KBM-7 (cell line): ENCODE data around the gene MFAP4.

Experiments used
- DNase-seq: peaks from one replicate; pipeline ENCODE4 v3.0.0-alpha.2; 2015
- in situ Hi-C: fragments of 300-500 bp; cut with MboI; formaldehyde crosslinking; loops from 2 replicates; pipeline ENCODE4 v1.14.3; 2020; ENCODE audit warnings: low sequenced_read_pairs, low pct_unique_long_range_greater_than_20kb, mixed read lengths

Gene MFAP4

DNA sequence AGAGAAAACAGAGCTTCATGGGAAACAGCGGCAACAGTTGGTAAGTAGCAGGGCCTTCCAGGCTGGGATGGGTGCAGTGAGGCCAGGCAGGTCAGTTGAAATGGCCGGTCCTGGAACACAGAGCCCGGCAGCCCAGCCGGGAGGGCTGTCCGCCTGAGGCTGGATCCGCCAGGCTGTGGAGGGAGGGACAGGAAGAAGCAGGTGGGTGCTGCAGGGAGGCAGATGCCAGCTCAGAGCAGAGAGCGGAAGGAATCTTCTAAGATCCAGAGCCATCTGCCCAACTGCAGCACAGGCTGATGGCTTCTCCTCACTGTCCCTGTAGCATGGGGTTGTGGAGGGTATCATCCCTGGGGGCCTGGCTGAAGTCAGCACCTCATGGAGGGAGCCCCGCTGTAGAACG, 24.6 kb upstream of the MFAP4 start:
- in situ Hi-C loops = loop anchor here (10.0 kb wide), 1 partner anchor 47 kb away; the partner anchor contains the start of gene B9D1
- no peak for DNase-seq

DNA sequence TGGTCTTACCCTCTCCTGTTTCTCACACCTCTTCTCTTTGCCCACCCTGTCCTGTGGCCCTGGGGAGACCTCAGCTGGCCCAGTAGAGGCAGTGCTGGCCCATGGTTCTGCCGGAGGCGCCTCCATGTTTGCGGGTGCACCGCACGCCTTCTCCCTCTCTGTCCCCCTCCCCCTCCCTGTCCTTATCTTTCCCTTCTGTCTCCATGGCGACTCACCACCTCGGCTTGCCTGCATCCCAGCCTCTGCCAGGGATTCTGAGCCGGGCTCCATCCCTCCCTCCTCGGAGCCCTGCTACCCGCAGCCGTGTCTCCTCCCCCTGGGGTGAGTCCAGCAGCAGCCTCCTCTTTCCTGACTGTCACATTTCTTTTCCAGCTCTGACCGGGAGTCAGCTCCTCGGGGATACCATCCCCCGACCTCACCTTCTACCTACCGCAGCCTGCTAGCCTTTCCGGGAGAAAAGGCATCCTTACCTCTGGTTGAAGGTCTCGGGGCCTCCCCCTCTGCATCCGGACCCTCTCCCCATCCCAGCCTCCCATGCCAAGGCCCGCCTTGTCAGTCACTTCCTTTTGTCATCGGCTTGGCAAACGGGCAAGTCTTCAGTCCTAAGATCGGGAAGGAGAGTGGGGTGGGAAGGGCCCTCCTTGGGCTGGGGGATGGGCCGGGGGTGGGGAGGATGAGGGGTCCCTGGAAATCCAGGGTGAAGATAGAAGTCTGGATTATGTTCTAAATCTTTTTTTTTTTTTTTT, 24.1 kb upstream of the MFAP4 start, which contains the start of gene RNF112:
Gene RNF112, plus strand, starts transcription at position 358 of the 746 bp plus-strand sequence. Its CDS starts 177 bp downstream, at position 535.
- in situ Hi-C loops = loop anchor here (10.0 kb wide), 1 partner anchor 46 kb away; the partner anchor contains the start of gene B9D1
- no peak for DNase-seq

DNA sequence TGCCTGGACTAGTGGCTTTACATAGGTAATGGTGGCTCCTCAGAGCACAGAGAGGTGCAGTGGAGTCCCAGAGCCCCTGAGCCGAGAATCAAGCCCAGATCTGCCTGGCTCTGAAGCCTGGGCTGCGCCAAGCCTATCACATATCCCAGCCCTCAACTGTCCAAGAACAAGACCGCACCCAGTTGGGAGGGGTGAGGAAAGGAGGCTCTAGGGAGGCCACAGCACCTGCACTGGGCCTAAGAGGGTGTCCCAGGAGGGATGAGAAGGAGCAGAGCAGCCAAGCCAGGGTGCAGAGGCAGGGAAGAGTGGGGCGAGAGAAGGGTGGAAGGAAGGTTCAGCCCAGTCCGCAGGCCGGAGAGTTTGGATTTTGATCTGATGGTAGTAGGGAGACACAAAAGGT, 23.1 kb upstream of the MFAP4 start:
- DNase-seq = no peak
- in situ Hi-C loops = loop anchor here (10.0 kb wide), 1 partner anchor 45 kb away; the partner anchor contains the start of gene B9D1

DNA sequence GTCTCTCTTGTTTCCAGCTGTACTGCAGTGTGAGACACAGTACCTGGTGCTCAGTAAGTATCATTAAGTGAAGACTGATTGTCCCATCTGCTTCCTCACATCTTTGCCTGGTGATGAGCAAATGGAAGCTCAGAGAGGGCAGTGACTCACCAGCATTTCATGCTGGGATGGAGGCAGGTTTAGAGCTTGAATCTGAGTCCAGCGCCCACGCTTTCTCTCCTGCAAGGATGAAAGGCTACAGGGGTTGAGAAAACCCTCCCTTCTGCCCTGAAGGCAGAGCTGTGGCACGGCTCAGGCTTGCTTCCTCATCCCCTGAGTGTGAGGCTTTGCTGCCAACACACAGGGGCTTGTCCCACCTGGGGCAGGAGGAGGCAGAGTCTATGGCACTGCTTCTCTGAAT, 22.5 kb upstream of the MFAP4 start:
- DNase-seq = no peak
- in situ Hi-C loops = no loop called here

DNA sequence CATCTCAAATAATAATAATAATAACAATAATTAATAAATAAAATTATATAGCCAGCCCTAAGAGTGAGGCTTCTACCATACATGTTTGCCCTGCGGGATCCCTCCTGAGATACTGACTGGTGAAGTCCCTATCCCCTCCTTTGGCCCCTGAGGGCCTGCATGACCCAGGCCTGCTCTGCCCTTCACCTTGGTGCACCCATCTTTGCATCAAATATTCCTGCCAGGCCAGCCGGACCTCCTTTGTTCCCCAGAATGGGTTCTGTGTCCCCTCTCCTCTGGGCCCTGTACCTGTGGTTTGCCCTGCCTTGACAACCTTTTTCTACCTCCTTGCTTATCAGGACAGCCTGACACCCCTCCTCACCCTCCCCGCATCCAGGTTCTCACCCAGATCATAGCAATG, 22.1 kb upstream of the MFAP4 start:
- no peak for DNase-seq
- in situ Hi-C loops = no loop called here

DNA sequence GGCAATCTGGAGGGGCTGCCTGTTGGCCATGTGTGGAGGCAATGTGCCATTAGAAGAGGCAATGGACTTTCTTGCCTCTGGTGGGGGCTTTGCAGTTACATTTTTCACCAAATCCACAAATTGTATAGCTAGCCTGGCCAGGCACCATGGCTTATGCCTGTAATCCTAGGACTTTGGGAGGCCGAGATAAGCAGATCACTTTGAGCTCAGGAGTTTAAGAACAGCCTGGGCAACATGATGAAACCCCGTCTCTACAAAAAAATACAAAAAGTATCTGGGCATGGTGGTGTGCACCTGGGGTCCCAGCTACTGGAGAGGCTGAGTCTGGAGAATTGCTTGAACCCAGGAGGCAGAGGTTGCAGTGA, 21.3 kb upstream of the MFAP4 start:
- DNase-seq = no peak
- in situ Hi-C loops = no loop called here

DNA sequence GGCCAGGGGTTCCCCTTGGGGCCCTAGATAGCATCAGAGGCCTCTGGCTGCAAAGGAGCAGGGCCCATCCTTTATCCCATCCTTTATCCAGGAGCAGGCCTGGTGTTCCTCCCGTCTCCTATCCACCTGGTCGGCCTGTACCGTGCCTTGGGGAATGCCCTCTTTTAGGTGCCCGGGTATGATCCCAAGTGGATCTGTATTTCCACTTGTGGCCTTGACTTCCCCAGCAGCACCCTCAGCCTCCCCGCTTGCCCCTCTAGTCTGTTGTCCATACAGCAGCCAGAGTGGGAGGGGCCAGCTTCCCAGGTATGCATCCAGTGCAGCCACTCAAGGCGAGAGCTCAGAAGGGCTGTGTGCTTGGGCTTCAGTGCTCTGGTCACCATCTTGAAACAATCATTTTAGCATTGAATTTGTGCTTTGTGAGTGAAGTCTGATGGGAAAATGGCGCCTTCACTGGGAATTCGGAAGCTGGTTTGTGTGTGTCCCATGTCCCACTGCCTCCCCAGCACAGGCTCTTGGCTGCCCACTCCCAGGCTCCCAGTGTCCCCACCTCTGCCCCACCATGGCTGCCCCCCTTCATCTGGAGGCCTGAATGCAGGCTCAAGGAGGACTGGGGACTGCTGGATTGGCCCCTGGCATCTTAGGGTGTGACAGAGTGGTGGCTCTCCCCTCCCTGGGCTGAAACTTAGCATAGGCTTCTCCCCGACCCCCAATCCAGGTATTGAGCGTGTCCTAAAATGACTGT, 20.8 kb upstream of the MFAP4 start:
- in situ Hi-C loops = no loop called here
- no peak for DNase-seq

DNA sequence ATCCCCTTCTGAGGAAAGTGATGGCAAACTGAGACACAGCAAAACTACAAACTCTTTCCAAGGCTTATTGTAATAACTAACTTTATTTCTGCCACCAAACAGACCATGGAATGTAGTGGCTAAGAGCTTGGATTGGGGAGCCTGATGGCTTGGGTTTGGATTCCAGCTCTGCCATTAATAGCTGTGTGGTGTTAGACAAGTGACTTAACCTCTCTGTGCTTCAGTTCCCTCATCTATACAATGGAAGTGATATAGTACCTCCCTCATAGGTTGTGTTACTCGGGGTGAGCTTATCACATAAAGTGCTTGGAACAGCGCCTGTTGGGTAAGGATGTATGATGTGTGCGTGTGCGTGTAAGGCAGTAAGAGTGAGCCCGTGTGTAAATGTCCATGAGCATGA, 18.1 kb upstream of the MFAP4 start:
- in situ Hi-C loops = no loop called here
- DNase-seq = no peak

DNA sequence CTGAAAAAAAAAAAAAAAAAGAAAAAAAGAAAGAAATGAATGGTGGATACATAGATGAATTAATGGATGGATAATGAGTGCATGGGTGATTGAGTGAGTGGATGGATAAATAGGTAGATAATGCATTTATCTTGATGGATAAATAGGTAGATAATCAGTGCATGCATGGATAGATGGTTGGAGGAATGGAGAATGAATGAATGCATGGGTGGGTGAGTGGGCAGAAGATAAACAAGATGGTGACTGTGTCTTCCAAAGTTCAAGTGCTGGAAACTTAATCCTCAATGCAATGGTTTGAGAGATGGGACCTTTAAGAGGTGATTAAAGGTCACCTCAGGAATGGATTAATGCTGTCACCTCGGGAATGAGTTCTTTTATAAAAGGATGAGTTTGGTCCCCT, 17.3 kb upstream of the MFAP4 start:
- DNase-seq = no peak
- in situ Hi-C loops = no loop called here

DNA sequence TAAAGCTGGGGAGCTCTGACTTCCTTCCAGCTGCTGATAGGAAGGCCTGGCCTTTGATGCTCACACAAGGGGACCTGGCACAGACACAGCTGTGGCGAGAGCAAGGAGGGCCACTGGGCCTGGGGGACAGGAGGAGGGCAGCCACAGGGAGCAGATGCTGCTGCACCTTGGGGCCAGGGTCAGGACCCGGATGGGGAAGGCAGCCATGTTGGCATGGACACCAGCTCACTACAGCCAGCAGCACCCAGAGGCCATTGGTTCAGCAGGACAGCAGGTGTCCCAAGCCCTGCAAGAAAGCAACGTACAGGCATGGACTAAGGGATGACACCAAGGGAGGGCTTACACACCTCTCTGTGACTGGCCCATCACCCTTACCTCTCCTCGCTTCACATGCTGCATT, 16.0 kb upstream of the MFAP4 start:
- in situ Hi-C loops = no loop called here
- DNase-seq = no peak

DNA sequence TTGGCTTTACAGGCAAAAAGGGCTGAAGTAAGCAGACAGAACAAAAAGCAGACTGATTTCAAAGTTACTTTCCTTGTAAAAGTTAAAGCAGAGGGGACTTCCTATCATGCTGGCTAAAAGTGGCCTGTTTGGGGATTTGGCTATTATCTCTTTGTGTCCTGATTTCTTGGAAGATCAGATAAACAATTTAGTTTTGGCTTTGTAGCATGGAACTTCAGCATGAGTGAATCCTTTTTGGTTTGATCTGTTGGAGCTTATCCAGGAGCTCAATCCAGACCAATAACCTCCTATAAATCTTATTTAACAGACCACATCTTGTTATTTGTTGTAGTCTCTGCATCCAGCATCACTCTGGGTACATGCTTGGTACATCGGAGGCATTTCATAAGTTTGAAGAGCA, 15.2 kb upstream of the MFAP4 start:
- no peak for DNase-seq
- in situ Hi-C loops = no loop called here

DNA sequence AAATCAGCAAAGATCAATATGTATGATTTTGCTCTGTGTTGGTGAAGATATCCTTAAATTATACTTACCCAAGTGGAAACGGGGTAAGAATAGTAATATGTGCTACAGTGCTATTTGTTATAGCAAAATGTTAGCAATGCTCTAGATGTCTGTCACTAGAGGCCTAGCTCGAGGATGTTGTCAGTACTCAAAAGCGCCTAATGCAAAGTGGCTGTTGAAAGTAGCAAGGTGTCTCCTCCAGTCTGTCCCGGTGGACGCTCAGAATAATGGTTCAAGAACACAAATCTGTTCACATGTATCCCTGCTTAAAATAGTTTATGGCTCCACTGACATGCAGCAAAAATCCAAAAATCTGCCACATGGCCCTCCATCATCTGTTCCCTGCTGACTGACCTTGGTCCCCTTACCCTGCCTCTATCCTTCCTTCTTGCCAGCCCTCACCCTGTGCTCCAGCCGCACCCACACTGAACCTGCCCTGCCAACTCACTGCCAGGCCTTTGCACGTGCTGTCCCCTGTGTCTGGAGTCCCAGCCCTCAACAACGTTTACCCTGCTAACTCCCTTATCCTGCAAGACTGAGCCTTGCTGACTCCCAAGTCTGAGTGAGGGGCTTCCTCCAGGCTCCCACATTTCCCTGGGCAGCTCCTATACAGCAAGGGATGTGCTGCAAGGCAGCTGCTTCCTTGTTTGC, 14.5 kb upstream of the MFAP4 start:
- DNase-seq = no peak
- in situ Hi-C loops = no loop called here

DNA sequence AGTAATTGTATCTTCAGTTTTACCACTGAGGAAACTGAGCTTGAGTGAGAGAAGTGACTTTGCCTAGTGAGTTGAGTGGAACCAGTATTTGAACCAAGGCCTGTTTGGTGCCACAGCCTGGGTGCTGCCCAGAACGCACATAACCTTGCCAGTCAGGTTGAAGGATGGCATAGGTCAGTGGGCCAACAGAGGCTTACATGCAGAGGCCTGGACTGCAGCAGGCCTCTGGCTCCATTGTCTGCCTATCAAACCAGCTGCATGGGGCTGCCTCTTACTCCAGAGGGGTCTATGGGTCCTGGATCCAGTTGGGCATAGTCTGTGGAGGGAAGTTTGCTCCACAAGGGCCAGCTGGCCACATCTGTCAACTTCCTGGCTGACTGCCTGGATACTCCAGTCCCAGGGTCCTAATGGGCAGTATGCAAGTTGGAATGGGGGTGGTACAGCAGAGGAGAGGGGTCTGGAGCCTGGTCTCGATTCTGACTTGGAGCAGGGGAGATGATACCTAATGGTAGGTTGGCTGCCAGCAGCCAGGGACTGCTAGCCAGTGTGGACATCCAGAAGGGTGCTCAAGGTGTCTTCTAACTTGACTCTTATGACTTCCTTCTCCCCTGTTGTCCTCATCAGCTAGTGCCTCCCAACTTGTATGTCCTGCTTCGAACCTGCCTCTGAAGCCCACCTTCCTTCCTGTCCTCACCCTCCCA, 12.9 kb upstream of the MFAP4 start:
- in situ Hi-C loops = no loop called here
- DNase-seq = no peak

DNA sequence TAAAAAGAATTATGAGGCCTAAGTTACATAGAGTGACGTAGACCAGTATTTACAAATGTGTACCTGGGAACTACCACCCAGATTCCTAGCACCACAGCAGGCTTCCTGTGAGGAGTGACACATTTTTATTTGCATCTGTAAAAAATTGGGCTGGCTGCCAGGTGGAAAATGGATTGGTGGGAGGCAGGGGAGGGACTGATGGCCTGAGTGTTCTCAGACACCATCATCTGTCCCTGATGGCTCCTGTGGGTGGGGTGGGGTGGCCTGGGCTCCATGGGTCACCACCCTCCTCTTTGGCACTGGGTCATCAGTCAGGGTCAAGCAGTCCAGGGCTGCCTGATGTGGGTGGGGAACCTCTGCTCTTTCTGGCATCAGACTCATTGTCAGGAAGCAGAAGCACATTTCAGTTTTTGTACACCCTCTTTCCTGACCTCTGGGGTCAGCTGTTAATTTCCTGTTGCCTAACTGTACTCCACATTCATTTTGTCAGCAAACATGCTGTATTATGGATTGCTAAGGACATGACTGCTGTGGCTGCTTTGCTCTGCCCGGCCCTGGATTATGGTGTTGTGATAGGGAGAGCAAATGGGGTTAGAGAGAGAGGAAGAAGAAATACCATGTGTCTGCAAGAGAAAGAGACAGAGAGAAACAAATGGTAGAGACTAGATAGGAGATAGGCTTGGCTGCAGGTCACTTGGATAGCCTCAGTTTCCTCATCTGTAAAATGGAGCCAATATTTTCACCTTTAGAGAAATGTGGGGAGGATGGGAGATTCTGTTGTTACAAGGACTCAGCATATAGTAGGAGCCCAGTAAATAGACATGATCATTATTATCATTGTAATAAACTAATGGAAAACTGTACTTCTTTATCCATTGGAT, 11.6 kb upstream of the MFAP4 start:
- in situ Hi-C loops = no loop called here
- DNase-seq = peak; percentile 63

DNA sequence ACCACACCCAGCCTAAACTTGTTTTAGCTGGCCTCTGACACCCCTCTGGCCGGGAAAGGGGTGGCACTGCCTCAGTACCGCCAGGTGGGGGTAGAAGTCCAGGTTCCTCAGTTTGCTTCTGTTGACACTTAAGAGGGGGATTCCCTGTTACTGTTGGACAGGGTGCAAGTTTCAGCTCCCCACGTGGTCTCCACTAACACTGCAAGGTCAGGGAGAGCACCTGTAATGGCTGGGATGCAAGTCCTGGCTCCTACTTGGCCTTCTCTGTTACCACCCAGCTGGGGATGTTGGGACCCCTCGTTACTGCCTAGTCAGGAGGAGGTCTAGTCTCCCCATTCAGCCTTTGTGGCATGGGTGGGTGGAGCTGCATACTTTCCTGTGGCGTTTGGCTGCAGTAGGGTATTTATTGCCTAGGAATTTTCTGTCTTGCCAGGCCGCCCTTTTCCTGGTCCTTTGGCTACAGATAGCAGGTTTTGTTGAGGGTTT, 10.6 kb upstream of the MFAP4 start:
- in situ Hi-C loops = no loop called here

DNA sequence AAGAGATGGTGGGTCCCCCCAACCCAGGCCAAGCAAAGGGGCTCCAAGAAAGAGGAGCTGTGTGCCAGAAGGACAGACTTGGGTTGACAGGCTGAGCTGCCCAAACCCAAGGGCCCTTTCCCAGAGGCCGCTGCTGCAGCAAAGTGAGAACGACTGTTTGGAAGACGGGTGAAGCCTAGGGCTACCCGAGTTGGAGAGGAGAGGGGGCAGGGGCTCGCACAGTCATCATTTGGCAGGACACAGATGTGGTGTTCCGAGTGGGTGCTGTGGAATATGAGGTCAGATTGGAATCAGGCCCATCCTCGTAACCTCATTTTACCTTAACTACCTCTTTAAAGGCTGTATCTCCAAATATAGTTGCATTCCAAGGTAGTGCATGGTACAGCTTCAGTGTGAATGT, 5.3 kb upstream of the MFAP4 start:
- in situ Hi-C loops = no loop called here
- no peak for DNase-seq

More for the DNA sequence above, 10.6 kb upstream of the MFAP4 start:
- no peak for DNase-seq

DNA sequence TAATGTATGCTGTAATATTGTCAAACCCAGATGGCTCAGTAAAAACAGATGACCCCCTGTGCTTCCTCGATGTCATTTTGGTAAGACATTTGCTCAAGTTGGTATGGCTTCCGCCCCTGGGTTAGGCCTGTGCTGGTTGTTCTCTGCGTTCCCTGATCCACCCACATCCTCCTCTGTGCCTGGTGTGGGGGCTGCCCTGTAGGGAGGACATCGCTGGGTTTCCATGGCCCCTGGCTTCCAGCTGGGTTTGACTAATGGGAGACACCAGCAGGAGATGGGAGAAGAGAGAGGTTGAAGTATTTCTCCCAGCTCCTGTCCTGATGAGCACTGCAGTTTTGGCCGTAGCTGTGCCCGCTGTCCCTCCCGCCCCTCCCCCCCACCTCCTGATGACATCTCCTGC, 4.4 kb upstream of the MFAP4 start:
- no peak for DNase-seq
- in situ Hi-C loops = no loop called here

DNA sequence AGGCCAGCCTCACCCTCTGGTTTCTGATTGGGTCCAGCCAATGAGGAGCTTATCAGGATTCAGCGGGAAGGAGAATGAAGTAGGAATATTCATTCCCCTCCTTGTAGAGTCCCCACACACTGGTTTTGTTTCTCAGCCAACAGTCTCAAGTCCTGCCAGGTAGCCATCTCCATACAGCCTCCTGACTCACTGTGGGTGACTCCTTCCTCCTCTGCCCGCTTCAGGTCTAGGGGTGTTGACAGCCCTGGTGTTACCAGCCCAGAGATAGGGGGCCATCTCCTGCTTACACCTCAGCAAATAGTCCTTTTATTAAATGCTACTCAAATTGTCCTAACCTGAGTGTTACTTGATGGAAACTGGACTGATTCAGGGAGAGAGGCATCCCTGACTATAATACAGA, 4.0 kb upstream of the MFAP4 start:
- in situ Hi-C loops = no loop called here
- DNase-seq = no peak
